GM19463 (cell line): ENCODE measurements around the gene TICAM2.

Source experiments
- ATAC-seq: cut with Tn5 transposase; IDR thresholded peaks from one replicate; pipeline ENCODE4 v1.9.1; 2021; ENCODE audit warnings: mild to moderate bottlenecking, moderate library complexity; ENCODE audit not compliant: unreplicated experiment

The TICAM2 gene

DNA sequence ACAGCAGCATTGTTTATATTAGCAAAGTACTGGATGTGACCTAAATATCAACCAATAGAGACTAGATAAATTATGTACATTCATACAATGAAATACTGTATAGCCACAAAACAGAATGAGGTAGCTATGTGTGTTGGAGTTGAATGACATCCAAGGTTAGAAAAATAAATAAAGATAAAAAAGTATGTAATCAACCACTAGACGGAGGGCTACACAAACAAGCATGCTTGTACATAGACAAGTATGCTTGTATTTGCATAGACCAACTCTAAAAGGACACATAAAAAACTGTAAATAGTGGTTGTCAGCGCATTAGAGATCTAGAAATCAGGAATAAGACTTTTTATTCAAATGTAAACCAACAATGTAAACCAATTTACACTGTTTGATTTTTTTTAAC is 60.7 kb downstream of the TICAM2 start:
- no peak for ATAC-seq

DNA sequence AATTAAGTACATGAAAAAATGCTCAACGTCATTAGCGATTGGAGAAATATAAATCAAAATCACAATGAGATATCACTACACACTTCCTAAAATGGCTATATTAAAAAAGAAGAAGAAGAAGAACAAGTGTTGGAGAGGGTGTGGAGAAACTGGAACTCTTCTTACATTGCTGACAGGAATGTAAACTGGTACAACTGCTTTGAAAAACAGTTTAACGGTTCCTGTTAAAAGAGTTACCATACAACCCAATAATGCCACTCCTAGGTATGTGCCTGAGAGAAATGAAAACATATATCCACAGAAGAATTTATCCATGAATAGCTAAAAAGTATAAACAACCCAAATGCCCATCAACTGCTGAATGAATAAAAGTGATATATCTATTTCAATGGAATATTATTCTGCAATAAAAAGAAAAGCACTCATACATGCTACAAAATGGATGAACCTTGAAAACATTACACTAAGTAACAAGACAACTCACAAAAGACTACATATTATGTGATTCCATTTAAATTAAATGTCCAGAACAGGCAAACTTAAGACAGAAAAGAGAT is 66.7 kb downstream of the TICAM2 start:
- no peak for ATAC-seq

DNA sequence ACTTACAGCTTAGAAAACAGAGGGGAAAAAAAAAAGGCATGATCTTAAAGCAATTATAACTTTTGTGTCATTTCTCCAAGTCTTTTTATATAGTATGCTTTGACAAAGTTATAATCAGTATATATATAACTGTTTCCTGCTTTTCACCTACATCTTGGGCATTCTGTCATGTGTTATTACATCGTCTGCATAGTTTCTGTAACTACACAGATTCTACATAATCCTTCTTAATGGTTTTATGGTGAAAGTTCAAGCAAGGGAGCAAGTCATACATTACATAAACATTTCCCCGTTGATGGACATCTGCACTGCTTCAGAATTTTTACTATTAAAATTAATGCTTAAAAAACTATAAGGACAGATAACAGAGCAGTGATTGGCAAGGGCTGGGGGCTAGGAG is 69.8 kb downstream of the TICAM2 start:
- ATAC-seq, result no peak

DNA sequence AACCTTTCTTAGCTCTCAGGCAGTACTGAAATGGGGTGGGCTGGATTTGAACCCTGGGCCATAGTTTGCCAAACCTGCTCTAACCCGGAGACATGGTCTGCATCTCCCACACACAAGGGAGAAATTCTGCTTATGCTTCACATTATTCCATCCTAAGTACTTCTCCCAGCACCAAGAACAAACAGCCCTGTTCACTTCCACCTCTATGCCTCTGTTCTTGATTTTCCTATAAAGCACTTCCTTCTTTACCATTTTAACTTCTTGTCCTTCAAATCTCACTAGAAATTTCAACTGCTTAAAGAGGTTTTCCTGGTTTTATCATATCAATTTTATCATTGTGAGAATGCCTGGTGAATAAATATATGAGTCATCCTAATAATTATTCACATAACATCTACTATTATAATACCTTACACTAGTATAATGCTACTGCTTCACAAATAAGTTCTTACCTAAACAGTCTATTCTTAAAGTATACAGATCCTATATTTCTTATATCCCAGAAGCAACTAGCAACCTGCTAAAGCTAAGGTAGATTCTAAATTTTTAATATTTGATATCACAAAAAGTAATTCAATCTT is 70.4 kb downstream of the TICAM2 start:
- no peak for ATAC-seq

DNA sequence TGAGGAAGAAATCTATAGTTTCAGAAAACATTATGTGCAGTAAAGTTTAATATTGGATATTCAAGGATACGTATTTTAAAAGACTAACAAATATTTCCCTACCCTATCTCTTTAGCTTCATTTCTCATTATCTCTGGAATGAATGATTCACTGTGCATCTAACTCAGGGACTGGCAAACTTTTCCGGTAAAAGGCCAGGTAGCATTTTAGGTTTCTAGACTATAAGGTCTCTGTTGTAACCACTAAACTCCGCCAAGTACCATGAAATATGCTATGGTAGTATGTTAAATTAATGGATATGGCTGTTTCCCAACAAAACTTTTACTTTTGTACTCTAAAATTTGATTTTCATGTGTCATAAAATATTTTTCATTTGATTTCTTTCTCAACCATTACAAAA is 70.9 kb downstream of the TICAM2 start:
- ATAC-seq, result no peak

GRCh38 chr5:115530426-115530825 is 71.9 kb downstream of the TICAM2 start:
- ATAC-seq, result no peak
